ENCODE measurements around the gene RDH13. TPM values are rescaled to one million over a fixed set of nuclear protein-coding genes. Genes with fewer than 3 reads are reported as not detected.
"Not testable (repeated sequence)": the region's sequence is repeated elsewhere in the genome, so short reads cannot be mapped to it uniquely, and the experiment has no call there.

Gene RDH13
- total RNA-seq, 2 donors from 2014 or later, result 39.5 to 93.0 TPM

DNA sequence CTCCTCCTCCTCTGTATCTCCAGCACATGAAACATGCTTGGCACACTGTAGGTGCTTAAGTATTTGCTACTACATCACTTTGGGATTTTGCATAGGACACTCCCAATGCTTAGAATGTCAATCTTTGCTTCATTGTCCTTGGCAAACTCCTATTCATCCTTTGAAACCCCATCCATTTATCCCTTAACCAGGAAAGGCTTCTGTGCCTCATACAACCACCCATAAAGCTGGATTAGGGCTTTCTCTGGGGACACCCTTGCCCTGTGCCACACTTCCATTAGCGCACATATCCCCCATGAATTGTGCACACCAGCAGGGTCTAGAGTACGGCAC, 6.9 kb upstream of the RDH13 start:
- Histone ChIP-seq H3K4me1 (no peaks in the 10 kb centered on the region), H3K4me3 (no peak overlapping the region), H3K36me3 (no peaks in the 10 kb centered on the region), H3K27ac (peak overlapping the region; percentile 81), H3K27me3 (peaks cover 9% of the 10 kb centered on the region), H3K9me3 (no peaks in the 10 kb centered on the region), H3K9ac (ENCODE audit: low read depth in 2 of 2, low read length in 2 of 2) (peak overlapping the region; percentile 46 to 55)
- DNase-seq, result no peak
- intact Hi-C loops (cut with DNase I), result no loop called here
- TF ChIP-seq, protein P1, sequence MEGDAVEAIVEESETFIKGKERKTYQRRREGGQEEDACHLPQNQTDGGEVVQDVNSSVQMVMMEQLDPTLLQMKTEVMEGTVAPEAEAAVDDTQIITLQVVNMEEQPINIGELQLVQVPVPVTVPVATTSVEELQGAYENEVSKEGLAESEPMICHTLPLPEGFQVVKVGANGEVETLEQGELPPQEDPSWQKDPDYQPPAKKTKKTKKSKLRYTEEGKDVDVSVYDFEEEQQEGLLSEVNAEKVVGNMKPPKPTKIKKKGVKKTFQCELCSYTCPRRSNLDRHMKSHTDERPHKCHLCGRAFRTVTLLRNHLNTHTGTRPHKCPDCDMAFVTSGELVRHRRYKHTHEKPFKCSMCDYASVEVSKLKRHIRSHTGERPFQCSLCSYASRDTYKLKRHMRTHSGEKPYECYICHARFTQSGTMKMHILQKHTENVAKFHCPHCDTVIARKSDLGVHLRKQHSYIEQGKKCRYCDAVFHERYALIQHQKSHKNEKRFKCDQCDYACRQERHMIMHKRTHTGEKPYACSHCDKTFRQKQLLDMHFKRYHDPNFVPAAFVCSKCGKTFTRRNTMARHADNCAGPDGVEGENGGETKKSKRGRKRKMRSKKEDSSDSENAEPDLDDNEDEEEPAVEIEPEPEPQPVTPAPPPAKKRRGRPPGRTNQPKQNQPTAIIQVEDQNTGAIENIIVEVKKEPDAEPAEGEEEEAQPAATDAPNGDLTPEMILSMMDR (IDR thresholded peaks at IDR 0.05), result no peak

DNA sequence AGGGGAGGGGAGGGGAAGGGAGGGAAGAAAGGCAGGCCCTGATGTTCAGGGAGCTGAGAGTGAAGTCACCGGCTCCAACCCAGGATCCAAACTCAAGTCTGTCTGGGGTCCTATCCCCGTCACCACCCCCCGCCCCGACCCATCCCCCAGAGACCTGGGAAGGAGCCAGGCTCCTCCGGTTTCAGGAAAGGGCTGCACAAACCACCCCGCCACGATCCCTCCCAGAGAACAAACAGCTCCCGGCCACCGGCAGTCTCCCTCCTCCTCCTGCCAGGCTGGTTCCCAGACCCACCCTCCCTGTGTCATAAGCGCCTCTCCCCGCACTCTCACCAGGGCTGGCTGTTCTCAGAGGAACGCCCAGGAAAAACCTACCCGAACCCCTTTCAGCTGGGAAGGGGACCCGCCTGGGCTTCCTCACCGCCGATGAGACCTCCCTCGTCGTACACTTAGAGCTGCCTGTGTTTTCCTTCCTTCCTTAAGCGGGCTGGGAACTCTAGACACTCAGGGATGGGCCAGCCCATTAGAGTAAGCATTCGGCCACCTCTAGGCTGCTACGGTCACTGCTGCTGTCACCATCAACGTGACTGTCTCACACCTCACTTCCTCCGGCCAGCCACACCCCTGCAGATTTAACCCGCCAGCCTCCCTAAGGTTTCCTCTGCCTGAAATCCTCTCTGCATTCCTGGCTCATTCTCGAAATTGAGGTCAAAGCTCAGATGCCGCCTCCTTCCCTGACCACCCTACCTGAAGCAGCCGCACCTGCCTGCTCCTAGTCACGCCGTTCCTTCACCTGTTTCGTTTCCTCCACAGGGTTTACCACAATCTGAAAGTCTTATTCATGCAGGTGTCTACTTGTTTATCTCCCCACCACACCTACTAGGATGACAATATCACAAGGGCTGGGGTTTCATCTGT, 6.3 kb upstream of the RDH13 start:
- no peaks in the 10 kb centered on the region for H3K36me3 ChIP-seq
- intact Hi-C loops (cut with DNase I), result no loop called here
- no peaks in the 10 kb centered on the region for H3K9me3 ChIP-seq
- peak overlapping the region; percentile 16 for H3K4me3 ChIP-seq
- TF ChIP-seq, protein P1 (IDR thresholded peaks at IDR 0.05), result no peak
- DNase-seq, result peak; percentile 86
- H3K4me1 ChIP-seq, result no peaks in the 10 kb centered on the region
- peak overlapping the region; percentile 81 for H3K27ac ChIP-seq
- H3K9ac ChIP-seq (ENCODE audit: low read depth in 2 of 2, low read length in 2 of 2), result peak overlapping the region; percentile 46 to 55
- peaks cover 9% of the 10 kb centered on the region for H3K27me3 ChIP-seq

DNA sequence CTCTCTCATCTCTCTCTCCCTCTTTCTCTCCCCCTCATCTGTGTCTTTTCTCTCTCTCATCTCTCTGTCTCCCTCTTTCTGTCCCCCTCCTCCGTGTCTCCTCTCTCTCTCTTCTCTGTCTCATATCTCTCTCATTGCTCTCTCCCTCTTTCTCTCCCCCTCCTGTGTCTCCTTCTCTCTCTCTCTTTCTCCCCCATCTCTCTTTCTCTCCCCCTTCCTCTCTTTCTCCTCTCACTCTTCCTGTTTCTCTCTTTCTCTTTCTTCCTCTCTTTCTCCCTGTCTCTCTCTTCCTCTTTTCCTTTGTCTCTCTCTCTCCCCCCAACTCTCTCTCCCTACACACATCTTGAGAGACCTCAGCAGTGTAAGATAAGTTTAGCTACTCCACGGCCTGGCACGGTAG, 4.9 kb upstream of the RDH13 start:
- Histone ChIP-seq H3K36me3 (no peaks in the 10 kb centered on the region), H3K4me3 (no peak overlapping the region), H3K4me1 (no peaks in the 10 kb centered on the region), H3K9me3 (no peaks in the 10 kb centered on the region), H3K27ac (no peak overlapping the region), H3K9ac (ENCODE audit: low read depth in 2 of 2, low read length in 2 of 2) (no peak overlapping the region), H3K27me3 (peaks cover 9% of the 10 kb centered on the region)
- intact Hi-C loops (cut with DNase I), result no loop called here
- TF ChIP-seq, protein P1 (IDR thresholded peaks at IDR 0.05), result no peak
- no peak for DNase-seq

DNA sequence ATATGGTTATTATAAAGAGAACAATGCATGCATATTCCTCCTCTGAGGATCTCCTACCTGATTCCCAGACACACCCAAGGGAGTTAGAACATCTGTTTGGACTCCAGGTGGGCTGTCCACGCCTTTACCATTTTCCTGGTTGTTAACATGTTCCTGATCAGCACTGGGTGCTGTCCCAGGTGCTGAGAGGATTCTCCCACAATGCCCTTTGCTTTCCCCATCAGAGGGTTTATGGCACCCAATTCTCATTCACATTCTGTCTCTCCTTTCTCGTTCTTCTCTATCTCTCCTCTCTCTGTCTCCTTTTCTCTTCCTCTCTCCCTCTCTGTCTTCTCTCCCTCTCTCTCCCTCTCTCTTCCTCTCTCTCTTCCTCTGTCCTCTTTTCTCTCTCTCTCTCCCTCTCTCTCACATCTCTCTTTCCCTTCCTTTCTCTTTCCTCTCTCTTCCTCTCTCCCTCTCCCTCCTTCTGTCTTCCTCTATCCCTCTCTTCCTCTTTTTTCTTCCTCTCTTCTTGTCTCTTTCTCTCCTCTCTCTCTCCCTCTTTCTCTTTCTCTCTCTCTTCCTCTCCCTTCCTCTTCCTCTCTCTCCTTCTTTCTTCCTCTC, 3.3 kb upstream of the RDH13 start:
- Histone ChIP-seq H3K27me3 (peaks cover 9% of the 10 kb centered on the region), H3K9ac (ENCODE audit: low read depth in 2 of 2, low read length in 2 of 2) (no peak overlapping the region), H3K36me3 (no peaks in the 10 kb centered on the region), H3K9me3 (no peaks in the 10 kb centered on the region), H3K4me1 (no peaks in the 10 kb centered on the region), H3K27ac (no peak overlapping the region), H3K4me3 (no peak overlapping the region)
- TF ChIP-seq, protein P1 (IDR thresholded peaks at IDR 0.05), result no peak
- peak; percentile 39 for DNase-seq
- intact Hi-C loops (cut with DNase I), result no loop called here

DNA sequence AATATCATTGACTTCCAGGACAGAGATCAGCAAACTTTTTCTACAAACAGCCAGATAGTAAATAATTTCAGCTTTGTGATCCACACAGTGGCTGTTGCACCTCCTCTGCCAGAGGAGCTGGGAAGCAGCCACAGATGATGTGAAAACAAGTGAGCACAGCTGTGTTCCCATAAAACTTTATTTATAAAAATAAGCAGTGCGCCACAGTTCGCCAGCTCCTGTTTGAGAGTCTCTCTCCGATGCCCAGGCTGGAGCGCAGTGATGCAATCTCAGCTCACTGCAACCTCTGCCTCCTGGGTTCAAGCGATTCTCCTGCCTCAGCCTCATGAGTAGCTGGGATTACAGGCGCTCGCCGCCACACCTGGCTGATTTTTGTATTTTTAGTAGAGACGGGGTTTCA, 2.6 kb upstream of the RDH13 start:
- H3K27ac ChIP-seq; H3K9ac ChIP-seq (ENCODE audit: low read depth in 2 of 2, low read length in 2 of 2); H3K4me3 ChIP-seq; intact Hi-C loops (cut with DNase I); H3K27me3 ChIP-seq; H3K9me3 ChIP-seq; H3K36me3 ChIP-seq; DNase-seq; H3K4me1 ChIP-seq: not testable (repeated sequence)

DNA sequence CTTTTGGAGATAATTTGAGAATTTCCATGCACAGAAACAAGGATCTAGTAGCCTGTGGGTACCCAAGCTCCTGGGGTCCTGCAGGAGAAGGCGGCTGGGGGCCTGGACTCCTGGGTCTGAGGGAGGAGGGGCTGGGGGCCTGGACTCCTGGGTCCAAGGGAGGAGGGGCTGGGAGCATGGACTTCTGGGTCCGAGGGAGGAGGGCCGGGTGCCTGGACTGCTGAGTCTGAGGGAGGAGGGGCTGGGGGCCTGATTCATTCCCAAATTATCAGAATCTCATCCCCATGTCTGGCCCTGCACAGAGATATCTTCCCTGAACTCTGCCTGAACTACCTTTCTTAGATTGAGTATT, 520 bp upstream of the RDH13 start:
- Histone ChIP-seq H3K4me1 (no peaks in the 10 kb centered on the region), H3K9me3 (no peaks in the 10 kb centered on the region), H3K36me3 (no peaks in the 10 kb centered on the region), H3K4me3 (no peak overlapping the region), H3K27me3 (no peaks in the 10 kb centered on the region), H3K9ac (ENCODE audit: low read depth in 2 of 2, low read length in 2 of 2) (no peak overlapping the region), H3K27ac (no peak overlapping the region)
- intact Hi-C loops (cut with DNase I), result no loop called here
- TF ChIP-seq, protein P1 (IDR thresholded peaks at IDR 0.05), result no peak
- no peak for DNase-seq

DNA sequence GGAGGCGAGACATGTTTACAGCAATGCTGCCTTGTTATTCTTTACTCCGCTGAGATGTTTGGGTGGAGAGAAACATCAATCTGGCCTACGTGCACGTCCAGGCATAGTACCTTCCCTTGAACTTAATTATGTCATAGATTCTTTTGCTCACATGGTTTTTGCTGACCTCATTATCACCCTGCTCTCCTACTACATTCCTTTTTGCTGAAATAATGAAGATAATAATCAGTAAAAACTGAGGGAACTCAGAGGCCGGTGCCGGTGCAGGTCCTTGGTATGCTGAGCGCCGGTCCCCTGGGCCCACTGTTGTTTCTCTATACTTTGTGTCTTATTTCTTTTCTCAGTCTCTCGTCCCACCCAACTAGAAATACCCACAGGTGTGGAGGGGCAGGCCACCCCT, 2.7 kb downstream of the RDH13 start:
- intact Hi-C loops (cut with DNase I); H3K9ac ChIP-seq (ENCODE audit: low read depth in 2 of 2, low read length in 2 of 2); H3K4me3 ChIP-seq; DNase-seq; H3K27me3 ChIP-seq; H3K9me3 ChIP-seq; H3K27ac ChIP-seq; H3K36me3 ChIP-seq; H3K4me1 ChIP-seq: not testable (repeated sequence)
